BE2C (cell line): ENCODE measurements around the gene TIMM23.

ENCODE experiments used
- DNase-seq: peaks from one replicate; pipeline ENCODE4 v3.0.0-alpha.2; 2020
- H3K27me3 ChIP-seq: fragments of 250-450 bp; sonication (Bioruptor Pico); 2 replicates; pipeline ENCODE4 v1.5.1; 2020; ENCODE audit warnings: mild to moderate bottlenecking
- H3K36me3 ChIP-seq: fragments of 250-450 bp; sonication (Bioruptor Pico); 2 replicates; pipeline ENCODE4 v1.5.1; 2020; ENCODE audit warnings: mild to moderate bottlenecking
- H3K4me1 ChIP-seq: fragments of 250-450 bp; sonication (Bioruptor Pico); 2 replicates; pipeline ENCODE4 v1.5.1; 2020
- H3K4me3 ChIP-seq: 2 replicates; pipeline ENCODE4 v1.5.1; 2011; ENCODE audit warnings: low read depth, low read length
- H3K9me3 ChIP-seq: fragments of 250-450 bp; sonication (Bioruptor Pico); 2 replicates; pipeline ENCODE4 v1.5.1; 2020
- CTCF ChIP-seq: IDR thresholded peaks from 2 replicates; pipeline ENCODE4 v1.5.1; 2012; ENCODE audit warnings: mild to moderate bottlenecking, low read depth, low read length

The TIMM23 gene

GRCh38 chr10:46017733-46018132, 45.4 kb downstream of the TIMM23 start:
- Histone ChIP-seq H3K4me1 (no peaks in the 10 kb centered on the region), H3K36me3 (peaks cover 29% of the 10 kb centered on the region), H3K4me3 (no peak overlapping the region), H3K27me3 (no peaks in the 10 kb centered on the region), H3K9me3 (no peaks in the 10 kb centered on the region)
- no peak for TF ChIP-seq CTCF
- no peak for DNase-seq

GRCh38 chr10:46018453-46019176, 46.3 kb downstream of the TIMM23 start:
- Histone ChIP-seq H3K36me3 (peaks cover 20% of the 10 kb centered on the region), H3K4me3 (no peak overlapping the region), H3K9me3 (no peaks in the 10 kb centered on the region), H3K4me1 (no peaks in the 10 kb centered on the region), H3K27me3 (no peaks in the 10 kb centered on the region)
- no peak for TF ChIP-seq CTCF
- DNase-seq = no peak

GRCh38 chr10:46019177-46019528, 46.9 kb downstream of the TIMM23 start:
- no peak overlapping the region for H3K4me3 ChIP-seq
- H3K9me3 ChIP-seq = no peaks in the 10 kb centered on the region
- TF ChIP-seq CTCF = no peak
- H3K4me1 ChIP-seq = no peaks in the 10 kb centered on the region
- H3K36me3 ChIP-seq = peaks cover 15% of the 10 kb centered on the region
- DNase-seq = no peak
- no peaks in the 10 kb centered on the region for H3K27me3 ChIP-seq

- no peaks in the 10 kb centered on the region for H3K4me1 ChIP-seq
- H3K9me3 ChIP-seq = no peaks in the 10 kb centered on the region
- TF ChIP-seq CTCF = no peak
- H3K27me3 ChIP-seq = no peaks in the 10 kb centered on the region
- peaks cover 10% of the 10 kb centered on the region for H3K36me3 ChIP-seq
- H3K4me3 ChIP-seq = no peak overlapping the region
- DNase-seq = no peak
These were observed 47.5 kb downstream of the TIMM23 start for GRCh38 chr10:46019569-46020343.

GRCh38 chr10:46020344-46020657, 48.0 kb downstream of the TIMM23 start:
- Histone ChIP-seq H3K4me1 (no peaks in the 10 kb centered on the region), H3K27me3 (no peaks in the 10 kb centered on the region), H3K36me3 (peaks cover 10% of the 10 kb centered on the region), H3K4me3 (no peak overlapping the region), H3K9me3 (no peaks in the 10 kb centered on the region)
- DNase-seq = no peak
- no peak for TF ChIP-seq CTCF

GRCh38 chr10:46022978-46023702, 50.9 kb downstream of the TIMM23 start:
- Histone ChIP-seq H3K27me3 (no peaks in the 10 kb centered on the region), H3K4me3 (peak overlapping the region; percentile 75), H3K9me3 (no peaks in the 10 kb centered on the region), H3K4me1 (no peaks in the 10 kb centered on the region), H3K36me3 (no peaks in the 10 kb centered on the region; the same call in 1 of the 2 replicates)
- peak; percentile 93 for DNase-seq
- no peak for TF ChIP-seq CTCF
